LNCaP clone FGC (cell line): ENCODE data around the gene SGTB.

Experiments
- DNase-seq: peaks from one replicate; pipeline ENCODE4 v3.0.0-alpha.2; 2011; ENCODE audit warnings: low read depth
- H3K4me3 ChIP-seq: 2 replicates; pipeline ENCODE4 v1.5.1; 2011; ENCODE audit warnings: mild to moderate bottlenecking, low read depth, low read length, control low read depth
- CTCF ChIP-seq: IDR thresholded peaks from 2 replicates; pipeline ENCODE4 v1.5.1; 2012; ENCODE audit warnings: mild to moderate bottlenecking; ENCODE audit not compliant: control insufficient read depth, insufficient read depth; ENCODE audit errors: extremely low read depth

The SGTB gene

DNA sequence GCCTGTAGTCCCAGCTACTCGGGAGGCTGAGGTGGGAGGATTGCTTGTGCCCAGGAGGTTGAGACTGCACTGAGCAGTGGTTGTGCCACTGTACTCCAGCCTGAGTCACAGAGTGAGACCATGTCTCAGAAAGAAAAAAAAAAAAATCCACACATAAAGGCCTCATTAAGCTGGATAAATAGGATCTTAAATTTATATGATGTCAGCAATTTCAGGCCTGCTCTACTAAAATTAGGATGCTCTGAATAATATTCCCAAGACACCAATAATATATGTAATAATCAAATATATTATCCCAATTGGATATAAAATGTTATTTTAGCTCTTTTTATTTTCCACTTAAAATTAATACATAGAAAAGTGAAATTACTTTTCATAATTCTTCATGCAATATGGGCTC lies 43.7 kb upstream of the SGTB start:
- no peak for TF ChIP-seq CTCF
- no peak overlapping the region for H3K4me3 ChIP-seq
- no peak for DNase-seq

GRCh38 chr5:65762234-65762633 lies 40.3 kb upstream of the SGTB start:
- DNase-seq: no peak
- TF ChIP-seq CTCF: no peak
- H3K4me3 ChIP-seq: no peak overlapping the region

DNA sequence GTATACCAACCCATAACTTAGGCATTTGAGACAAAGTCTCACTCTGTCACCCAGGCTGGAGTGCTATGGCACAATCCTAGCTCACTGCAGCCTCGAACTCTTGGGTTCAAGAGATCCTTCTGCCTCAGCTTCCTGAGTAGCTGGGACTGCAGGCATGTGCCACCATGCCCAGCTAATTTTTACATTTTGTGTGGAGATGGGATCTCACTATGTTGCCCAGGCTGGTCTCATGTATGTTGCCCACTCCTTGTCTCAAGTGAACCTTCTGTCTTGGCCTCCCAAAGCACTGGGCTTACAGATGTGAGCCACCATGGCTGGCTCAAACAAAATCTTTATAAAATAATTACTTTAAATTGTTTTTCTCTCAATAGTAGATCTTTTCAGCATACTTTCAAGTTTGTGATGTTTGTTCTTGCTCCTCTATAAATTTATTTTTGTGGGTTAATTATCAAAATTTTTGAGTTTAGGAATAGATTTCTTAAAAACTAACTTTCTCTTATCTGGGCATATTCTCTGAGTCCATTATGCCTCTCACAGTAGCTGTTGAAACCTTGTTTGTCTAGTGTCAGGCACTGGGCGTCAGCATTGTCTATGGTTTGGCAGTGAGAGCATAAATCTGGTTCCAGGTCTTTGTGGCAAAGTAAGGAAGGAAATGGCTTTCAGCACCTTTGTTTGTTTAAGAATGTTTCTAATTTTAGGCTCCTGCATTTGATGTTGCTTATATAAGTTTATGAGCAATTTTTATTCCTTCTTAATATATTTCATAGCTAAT lies 38.8 kb upstream of the SGTB start:
- H3K4me3 ChIP-seq: no peak overlapping the region
- DNase-seq: peak; percentile 73
- peak; percentile 76 for TF ChIP-seq CTCF

- TF ChIP-seq CTCF: no peak
These were observed 36.7 kb upstream of the SGTB start for GRCh38 chr5:65758546-65759144.

GRCh38 chr5:65753189-65753588 lies 31.3 kb upstream of the SGTB start:
- TF ChIP-seq CTCF: no peak

More at GRCh38 chr5:65758546-65759144, 36.7 kb upstream of the SGTB start:
- no peak overlapping the region for H3K4me3 ChIP-seq
- DNase-seq: no peak

GRCh38 chr5:65750938-65751337 lies 29.0 kb upstream of the SGTB start:
- no peak for DNase-seq
- H3K4me3 ChIP-seq: no peak overlapping the region
- no peak for TF ChIP-seq CTCF

More at GRCh38 chr5:65753189-65753588, 31.3 kb upstream of the SGTB start:
- no peak overlapping the region for H3K4me3 ChIP-seq
- DNase-seq: no peak
